Progenitor cell of endocrine pancreas (in vitro differentiated cells): ENCODE measurements around the gene CCDC188. TPM values are rescaled to one million over a fixed set of nuclear protein-coding genes. Genes with fewer than 3 reads are reported as not detected.

Experiments used
- DNase-seq: peaks from one replicate; pipeline ENCODE4 v3.0.0; 2021; ENCODE audit warnings: low spot score; ENCODE audit not compliant: unreplicated experiment
- H3K27ac Mint-ChIP-seq: 2 replicates; pipeline ENCODE4 v1.8.0; 2021; ENCODE audit warnings: mild to moderate bottlenecking, moderate library complexity, mixed read lengths
- H3K27me3 Mint-ChIP-seq: 2 replicates; pipeline ENCODE4 v1.8.0; 2021; ENCODE audit warnings: mixed read lengths
- H3K36me3 Mint-ChIP-seq: 2 replicates; pipeline ENCODE4 v1.8.0; 2022; ENCODE audit warnings: mixed read lengths; ENCODE audit not compliant: insufficient read depth
- H3K4me1 Mint-ChIP-seq: 2 replicates; pipeline ENCODE4 v1.8.0; 2021; ENCODE audit warnings: low read depth, mixed read lengths
- H3K4me3 Mint-ChIP-seq: 2 replicates; pipeline ENCODE4 v1.8.0; 2021; ENCODE audit warnings: low read depth, mild to moderate bottlenecking, moderate library complexity, mixed read lengths
- H3K9me3 Mint-ChIP-seq: 2 replicates; pipeline ENCODE4 v1.8.0; 2021; ENCODE audit warnings: low read depth, mixed read lengths
- total RNA-seq: library from RNA; stranded (reverse); gene quantifications from 2 replicates; pipeline ENCODE4 v1.2.1, GENCODE V29; 2021
- TF ChIP-seq, protein P1 (sequence below): fragments of 200-600 bp; sonication (generic); IDR thresholded peaks from one replicate; pipeline ENCODE4 v1.5.0; 2021; ENCODE audit warnings: antibody characterized with exemption, mild to moderate bottlenecking; ENCODE audit not compliant: unreplicated experiment

Gene CCDC188
- total RNA-seq, 1 donor from 2014 or later = 3.3 TPM

DNA sequence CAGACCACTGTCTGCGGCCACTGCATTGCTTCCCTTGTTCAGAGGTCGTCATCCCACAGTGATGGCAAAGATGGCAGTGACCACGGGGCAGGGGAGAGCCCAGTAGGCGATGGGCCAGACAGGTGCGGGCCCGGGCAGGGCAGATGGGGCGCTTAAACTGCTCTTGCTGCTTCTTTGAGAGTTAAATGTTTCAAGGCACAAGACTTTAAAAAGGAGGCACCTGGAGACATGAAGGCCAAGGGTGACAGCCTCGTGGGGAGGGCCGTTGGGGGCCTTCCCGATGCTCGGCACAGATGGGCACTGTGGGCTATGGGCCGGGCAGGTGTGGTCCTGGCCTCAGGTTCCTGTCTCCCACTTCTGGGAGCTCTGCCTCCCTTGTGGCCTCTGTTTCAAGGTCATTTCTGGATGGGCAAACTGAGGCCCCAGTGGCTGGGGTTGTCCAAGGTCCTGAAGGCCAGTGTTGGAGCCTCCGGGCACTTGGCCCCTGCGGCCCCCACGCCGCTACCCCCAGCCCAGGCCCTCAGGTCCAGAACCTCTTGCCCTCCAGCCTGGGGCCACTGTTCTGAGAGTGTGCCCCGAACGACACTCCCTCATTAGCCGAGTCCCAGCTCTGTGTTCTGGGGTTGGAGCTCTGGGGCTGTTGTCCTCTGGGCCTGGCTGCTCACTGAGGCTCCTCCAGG lies 16.9 kb upstream of the CCDC188 start:
- H3K27ac Mint-ChIP-seq = no peak overlapping the region
- H3K9me3 Mint-ChIP-seq = no peaks in the 10 kb centered on the region
- H3K36me3 Mint-ChIP-seq = no peaks in the 10 kb centered on the region
- no peaks in the 10 kb centered on the region for H3K4me1 Mint-ChIP-seq
- no peak overlapping the region for H3K4me3 Mint-ChIP-seq
- TF ChIP-seq, protein P1, sequence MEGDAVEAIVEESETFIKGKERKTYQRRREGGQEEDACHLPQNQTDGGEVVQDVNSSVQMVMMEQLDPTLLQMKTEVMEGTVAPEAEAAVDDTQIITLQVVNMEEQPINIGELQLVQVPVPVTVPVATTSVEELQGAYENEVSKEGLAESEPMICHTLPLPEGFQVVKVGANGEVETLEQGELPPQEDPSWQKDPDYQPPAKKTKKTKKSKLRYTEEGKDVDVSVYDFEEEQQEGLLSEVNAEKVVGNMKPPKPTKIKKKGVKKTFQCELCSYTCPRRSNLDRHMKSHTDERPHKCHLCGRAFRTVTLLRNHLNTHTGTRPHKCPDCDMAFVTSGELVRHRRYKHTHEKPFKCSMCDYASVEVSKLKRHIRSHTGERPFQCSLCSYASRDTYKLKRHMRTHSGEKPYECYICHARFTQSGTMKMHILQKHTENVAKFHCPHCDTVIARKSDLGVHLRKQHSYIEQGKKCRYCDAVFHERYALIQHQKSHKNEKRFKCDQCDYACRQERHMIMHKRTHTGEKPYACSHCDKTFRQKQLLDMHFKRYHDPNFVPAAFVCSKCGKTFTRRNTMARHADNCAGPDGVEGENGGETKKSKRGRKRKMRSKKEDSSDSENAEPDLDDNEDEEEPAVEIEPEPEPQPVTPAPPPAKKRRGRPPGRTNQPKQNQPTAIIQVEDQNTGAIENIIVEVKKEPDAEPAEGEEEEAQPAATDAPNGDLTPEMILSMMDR = no peak
- no peak for DNase-seq
- no peaks in the 10 kb centered on the region for H3K27me3 Mint-ChIP-seq

DNA sequence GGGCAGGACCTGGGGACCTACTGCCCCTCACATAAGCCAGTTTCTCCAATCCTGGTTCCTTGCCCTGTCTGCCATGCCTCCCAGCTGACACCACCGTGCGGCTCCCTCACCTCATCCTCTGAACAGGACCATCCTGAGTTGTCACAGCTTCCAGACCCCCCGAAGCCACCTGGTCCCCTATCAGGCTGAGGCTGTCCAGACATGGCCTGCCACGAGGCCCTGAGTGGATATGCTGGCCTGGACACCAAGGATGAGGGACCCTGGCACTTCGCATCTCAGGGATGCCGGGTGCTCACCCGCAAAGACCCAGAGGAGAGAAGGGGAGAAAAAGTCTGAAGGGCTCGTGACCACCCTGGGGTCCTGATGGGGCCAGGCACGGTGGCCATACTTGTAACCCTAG lies 15.8 kb upstream of the CCDC188 start:
- no peak overlapping the region for H3K4me3 Mint-ChIP-seq
- H3K36me3 Mint-ChIP-seq = no peaks in the 10 kb centered on the region
- no peaks in the 10 kb centered on the region for H3K4me1 Mint-ChIP-seq

DNA sequence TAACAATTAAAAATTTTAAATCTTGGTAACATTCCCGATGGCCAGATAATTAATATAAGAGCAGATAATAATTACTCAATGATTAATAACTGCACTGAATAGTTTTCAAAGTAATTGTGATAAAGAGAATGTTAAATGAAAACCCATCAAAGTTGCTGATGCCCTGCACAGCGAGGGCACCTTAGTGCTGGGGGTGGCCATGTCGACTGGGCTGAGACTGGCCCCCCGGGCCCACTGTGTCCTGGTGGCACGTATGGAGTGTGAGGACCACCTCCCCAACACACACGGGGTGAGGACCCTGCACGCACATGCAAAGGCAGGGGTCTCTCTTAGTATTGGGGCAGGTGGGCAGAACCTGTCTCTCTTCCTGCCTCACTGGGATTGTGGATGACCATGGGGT lies 15.1 kb upstream of the CCDC188 start:
- Mint-ChIP-seq H3K27me3 (no peaks in the 10 kb centered on the region), H3K9me3 (no peaks in the 10 kb centered on the region), H3K27ac (no peak overlapping the region), H3K4me1 (no peaks in the 10 kb centered on the region), H3K4me3 (no peak overlapping the region), H3K36me3 (no peaks in the 10 kb centered on the region)
- TF ChIP-seq, protein P1 = no peak
- no peak for DNase-seq

More for the DNA sequence above, 15.8 kb upstream of the CCDC188 start:
- no peaks in the 10 kb centered on the region for H3K27me3 Mint-ChIP-seq
- no peaks in the 10 kb centered on the region for H3K9me3 Mint-ChIP-seq
- TF ChIP-seq, protein P1 = no peak
- H3K27ac Mint-ChIP-seq = no peak overlapping the region
- no peak for DNase-seq

DNA sequence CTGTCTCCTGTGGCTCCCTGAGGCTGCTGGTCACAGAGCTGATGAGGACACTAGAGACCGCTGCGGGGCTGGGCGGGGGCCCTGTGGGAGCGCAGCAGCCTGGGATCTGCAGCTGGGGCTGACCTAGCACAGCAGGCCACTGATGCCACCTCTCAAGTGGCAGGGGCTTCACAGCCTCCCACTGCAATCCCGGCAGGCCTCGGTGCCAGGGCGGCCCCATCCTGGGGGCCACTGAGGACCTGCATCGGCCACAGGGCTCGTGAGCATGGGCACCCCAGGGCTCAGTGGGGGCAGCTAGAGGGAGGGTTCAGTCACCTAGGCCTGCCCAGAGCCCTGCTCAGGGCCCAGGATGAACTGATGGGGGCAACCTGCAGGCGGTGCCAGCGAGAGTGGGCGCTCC lies 14.6 kb upstream of the CCDC188 start:
- TF ChIP-seq, protein P1 = no peak
- H3K36me3 Mint-ChIP-seq = no peaks in the 10 kb centered on the region
- no peak overlapping the region for H3K4me3 Mint-ChIP-seq
- H3K27me3 Mint-ChIP-seq = no peaks in the 10 kb centered on the region
- no peaks in the 10 kb centered on the region for H3K9me3 Mint-ChIP-seq
- DNase-seq = no peak
- no peak overlapping the region for H3K27ac Mint-ChIP-seq
- no peaks in the 10 kb centered on the region for H3K4me1 Mint-ChIP-seq

DNA sequence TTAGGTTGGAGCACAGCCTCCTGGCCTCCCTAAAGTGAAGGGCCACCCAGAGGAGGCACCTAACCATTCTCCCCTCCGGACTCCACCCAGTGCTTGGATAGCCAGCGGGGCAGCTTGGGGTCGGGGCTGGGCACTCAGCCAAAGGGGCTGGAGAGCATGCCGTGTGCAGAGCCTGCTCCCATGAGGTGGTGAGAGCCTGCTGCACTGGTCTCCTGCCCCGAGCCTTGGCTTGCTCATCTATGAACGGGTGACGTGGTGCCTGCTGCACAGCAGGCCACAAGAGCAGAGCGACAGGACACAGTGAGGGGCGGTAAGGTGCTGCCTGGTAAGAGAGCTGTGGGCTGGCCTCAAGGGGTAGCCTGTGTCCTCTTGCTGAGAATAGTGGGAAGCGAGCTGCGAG lies 14.0 kb upstream of the CCDC188 start:
- Mint-ChIP-seq H3K4me3 (no peak overlapping the region), H3K9me3 (no peaks in the 10 kb centered on the region), H3K27ac (no peak overlapping the region), H3K36me3 (no peaks in the 10 kb centered on the region), H3K4me1 (no peaks in the 10 kb centered on the region), H3K27me3 (no peaks in the 10 kb centered on the region)
- TF ChIP-seq, protein P1 = no peak
- DNase-seq = no peak
